NCI-H187 treated with DMSO at 0.1 percent for 48 hours (cell line): Measurements from ENCODE around the gene PITX3.
"Not testable (repeated sequence)": the region's sequence is repeated elsewhere in the genome, so short reads cannot be mapped to it uniquely, and the experiment has no call there.

Source experiments
- DNase-seq: peaks from one replicate; lab custom pipeline; 2025; lab: John Stamatoyannopoulos, UW

The PITX3 gene

GRCh38 chr10:102255404-102255803 is 14.1 kb upstream of the PITX3 start:
- no peak for DNase-seq

GRCh38 chr10:102254426-102254825 is 13.1 kb upstream of the PITX3 start:
- no peak for DNase-seq

GRCh38 chr10:102252508-102252907 is 11.2 kb upstream of the PITX3 start:
- not testable (repeated sequence) for DNase-seq

- DNase-seq, result no peak
These were observed 6.4 kb upstream of the PITX3 start for GRCh38 chr10:102247734-102248133.

- no peak for DNase-seq
These were observed 4.9 kb upstream of the PITX3 start for GRCh38 chr10:102246261-102246660.

- DNase-seq, result no peak
These were observed 4.6 kb upstream of the PITX3 start for GRCh38 chr10:102245932-102246251.

- peak; percentile 96 for DNase-seq
These were observed 4.0 kb upstream of the PITX3 start, which contains the start of gene GBF1 for GRCh38 chr10:102245082-102245931. TSS of gene GBF1 (plus strand) at chr10:102245532. CDS start at chr10:102258939, 13,407 bp downstream.

GRCh38 chr10:102243309-102243708 is 2.0 kb upstream of the PITX3 start:
- DNase-seq, result no peak

- no peak for DNase-seq
These were observed 790 bp upstream of the PITX3 start for GRCh38 chr10:102242118-102242485.

- DNase-seq, result no peak
These were observed 274 bp downstream of the PITX3 start for GRCh38 chr10:102241032-102241443.

- DNase-seq, result no peak
These were observed 763 bp downstream of the PITX3 start for GRCh38 chr10:102240467-102241031.

GRCh38 chr10:102237711-102238252 is 3.5 kb downstream of the PITX3 start:
- no peak for DNase-seq

- no peak for DNase-seq
These were observed 5.3 kb downstream of the PITX3 start for GRCh38 chr10:102236006-102236405.

- DNase-seq, result no peak
These were observed 5.8 kb downstream of the PITX3 start for GRCh38 chr10:102235598-102235920.

GRCh38 chr10:102234888-102235597 is 6.3 kb downstream of the PITX3 start:
- DNase-seq, result no peak

- DNase-seq, result no peak
These were observed 7.3 kb downstream of the PITX3 start for GRCh38 chr10:102233997-102234396.

- no peak for DNase-seq
These were observed 9.7 kb downstream of the PITX3 start for GRCh38 chr10:102231357-102232318.

GRCh38 chr10:102230861-102231356 is 10.4 kb downstream of the PITX3 start:
- no peak for DNase-seq

GRCh38 chr10:102230264-102230860 is 10.9 kb downstream of the PITX3 start:
- DNase-seq, result no peak

GRCh38 chr10:102229810-102230263 is 11.5 kb downstream of the PITX3 start:
- no peak for DNase-seq

GRCh38 chr10:102227050-102227449 is 14.3 kb downstream of the PITX3 start:
- no peak for DNase-seq
